HG03469 (cell line): ENCODE results near the gene DZANK1.
"Not testable (repeated sequence)": the region's sequence is repeated elsewhere in the genome, so short reads cannot be mapped to it uniquely, and the experiment has no call there.

Experiments
- ATAC-seq: cut with Tn5 transposase; IDR thresholded peaks from one replicate; pipeline ENCODE4 v1.9.1; 2021; ENCODE audit warnings: mild to moderate bottlenecking, moderate library complexity, moderate number of reproducible peaks; ENCODE audit not compliant: unreplicated experiment

Gene DZANK1

GRCh38 chr20:18440403-18440802, 26.4 kb downstream of the DZANK1 start:
- no peak for ATAC-seq

DNA sequence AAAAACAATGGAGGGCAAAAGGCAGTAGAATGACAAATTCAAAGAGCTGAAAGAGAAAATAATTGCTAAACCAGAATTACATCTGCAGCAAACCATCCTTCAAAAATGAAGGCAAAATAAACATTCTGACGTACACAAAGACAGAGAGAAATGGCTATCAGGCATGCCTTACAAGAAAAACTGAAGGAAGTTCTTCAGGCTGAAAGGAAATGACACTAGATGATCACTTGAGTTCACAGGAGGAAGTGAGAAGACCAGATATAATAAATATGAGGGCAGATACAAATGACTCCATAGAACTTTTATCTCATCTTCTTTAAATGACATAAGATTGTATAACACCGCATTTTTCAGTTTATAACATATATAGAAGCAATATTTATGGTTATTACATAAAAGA, 30.0 kb downstream of the DZANK1 start:
- ATAC-seq: no peak

DNA sequence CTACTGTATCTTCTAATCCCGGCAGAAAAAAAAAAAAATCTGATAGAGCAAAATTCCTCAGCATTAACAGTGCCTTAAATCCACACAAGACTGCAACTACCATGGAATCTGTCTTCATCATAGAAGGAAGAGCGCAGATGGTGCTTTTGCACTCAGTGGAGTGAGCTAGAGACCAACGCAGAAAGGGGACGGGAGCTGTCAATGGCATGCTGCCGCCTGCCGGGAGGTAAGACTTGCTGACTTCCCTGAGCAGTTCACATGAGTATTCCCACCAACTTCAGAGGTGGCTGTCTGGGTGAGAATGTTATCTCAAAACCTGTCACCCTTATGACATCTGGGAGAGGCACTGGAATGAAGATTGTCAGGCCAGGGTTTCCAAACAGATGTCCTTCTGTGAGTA, 35.6 kb downstream of the DZANK1 start:
- no peak for ATAC-seq

DNA sequence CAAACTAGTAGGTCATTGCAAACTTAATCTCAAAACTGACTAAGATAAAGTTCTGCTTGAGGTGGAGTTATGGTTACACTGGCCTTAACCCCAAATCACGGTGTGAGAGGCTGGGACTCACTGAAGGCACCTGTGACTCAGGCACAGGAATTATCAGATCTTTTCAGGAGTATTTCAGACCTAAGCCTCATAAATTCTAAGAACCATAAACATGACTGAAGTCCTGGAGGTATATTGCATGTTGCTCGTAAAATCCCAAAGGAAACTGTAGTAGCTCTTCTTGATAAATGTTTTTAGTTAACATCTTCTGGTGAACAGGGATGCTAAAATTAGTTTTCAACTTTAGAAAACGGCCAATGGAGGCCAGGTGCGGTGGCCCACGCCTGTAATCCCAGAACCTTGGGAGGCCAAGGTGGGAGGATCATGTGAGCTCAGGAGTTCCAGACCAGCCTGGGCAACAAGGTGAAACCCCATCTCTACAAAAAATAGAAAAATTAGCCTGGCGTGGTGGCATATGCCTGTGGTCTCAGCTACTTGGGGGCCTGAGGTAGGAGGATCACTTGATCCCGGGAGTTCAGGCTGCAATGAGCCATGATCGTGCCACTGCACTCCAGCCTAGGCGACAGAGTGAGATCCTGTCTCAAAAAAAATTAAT, 36.5 kb downstream of the DZANK1 start:
- ATAC-seq: no peak

DNA sequence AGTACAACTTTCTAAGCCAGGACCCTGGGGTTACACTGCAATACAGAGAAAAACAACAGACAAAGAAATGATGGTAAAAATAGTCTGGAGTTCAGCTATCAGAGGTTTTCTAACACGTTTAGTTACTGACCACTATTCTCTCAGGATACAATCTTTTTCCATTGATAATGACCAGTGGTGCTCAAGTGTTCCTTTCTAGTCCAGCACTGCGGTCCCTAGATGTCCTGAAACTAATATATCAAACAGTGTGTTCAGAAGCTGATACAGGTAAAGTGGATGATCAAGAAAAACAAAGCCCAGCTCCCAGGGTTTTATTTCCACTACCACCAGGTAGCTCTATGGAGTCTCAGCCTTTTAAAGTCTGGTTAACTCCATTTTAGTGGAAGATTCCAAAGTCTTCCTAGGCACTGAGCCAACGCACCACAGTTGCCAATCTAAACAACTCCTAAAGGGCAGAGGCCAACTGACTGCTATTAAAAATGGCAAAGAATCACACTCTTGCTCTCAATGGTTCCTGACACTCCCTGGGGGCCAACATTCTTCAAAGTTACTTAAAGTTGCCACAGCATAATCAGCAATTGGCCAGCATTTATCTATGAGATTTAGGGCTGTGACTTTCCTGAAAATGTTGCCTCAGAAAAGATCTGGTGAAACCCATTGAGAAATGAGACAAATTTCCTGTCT, 38.2 kb downstream of the DZANK1 start:
- ATAC-seq: no peak

DNA sequence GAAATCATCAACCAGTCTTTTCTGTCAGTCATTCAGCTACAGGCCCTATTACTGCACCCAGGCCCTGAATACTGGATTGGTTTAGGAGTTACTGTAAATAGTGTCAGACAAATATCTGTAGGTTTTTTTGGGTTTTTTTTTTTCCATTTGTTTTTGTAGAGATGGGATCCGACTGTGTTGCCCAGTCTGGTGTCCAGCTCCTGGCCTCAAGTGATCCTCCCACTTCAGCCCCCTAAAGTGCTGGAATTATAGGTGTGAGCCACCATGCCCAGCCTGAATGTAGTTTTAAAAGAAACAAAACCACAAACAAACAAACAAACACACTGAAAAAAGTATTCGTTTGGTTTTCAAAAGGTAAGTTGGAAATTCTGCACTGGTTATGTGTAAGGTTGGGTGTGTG, 39.6 kb downstream of the DZANK1 start:
- no peak for ATAC-seq

- no peak for ATAC-seq
These were observed 45.2 kb downstream of the DZANK1 start for GRCh38 chr20:18421608-18422007.

GRCh38 chr20:18416486-18416885, 50.3 kb downstream of the DZANK1 start:
- no peak for ATAC-seq

- no peak for ATAC-seq
These were observed 52.7 kb downstream of the DZANK1 start for GRCh38 chr20:18414140-18414539.

GRCh38 chr20:18412221-18412901, 54.5 kb downstream of the DZANK1 start:
- no peak for ATAC-seq

DNA sequence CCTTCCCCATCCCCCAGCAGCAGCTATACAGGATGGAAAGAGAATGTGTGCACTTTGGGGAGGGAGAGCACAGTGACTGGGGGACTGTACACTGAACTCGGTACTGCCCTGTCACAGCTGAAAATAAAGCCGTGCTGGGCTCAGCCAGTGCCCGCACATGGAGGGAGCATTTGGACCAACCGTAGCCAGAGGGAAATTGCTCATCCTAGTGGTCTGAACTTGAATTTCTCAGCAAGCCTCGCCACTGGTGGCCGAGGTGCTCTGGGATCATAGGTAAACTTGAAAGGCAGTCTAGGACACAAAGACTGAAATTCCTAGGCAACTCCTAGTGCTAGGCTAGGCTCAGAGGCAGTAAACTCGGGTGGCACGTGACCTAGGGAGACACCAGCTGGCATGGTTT, 61.0 kb downstream of the DZANK1 start:
- ATAC-seq: no peak

DNA sequence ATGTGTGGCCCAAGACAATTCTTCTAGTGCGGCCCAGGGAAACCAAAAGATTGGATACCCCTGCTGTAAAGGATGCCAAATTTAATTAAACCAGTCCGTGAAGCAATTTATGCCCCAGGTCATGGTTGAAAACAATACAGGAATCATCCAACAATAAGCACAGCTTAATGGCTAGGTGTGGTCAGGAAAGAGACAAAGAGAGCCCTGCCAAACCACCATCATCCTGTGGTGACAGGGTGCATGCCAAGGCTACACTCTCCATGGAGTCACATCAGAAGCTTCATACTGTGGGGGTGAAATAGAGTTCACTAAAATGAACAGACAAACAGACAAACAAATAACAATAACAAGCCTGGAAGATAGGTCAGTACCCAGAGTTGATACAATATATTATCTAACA, 62.7 kb downstream of the DZANK1 start:
- no peak for ATAC-seq

DNA sequence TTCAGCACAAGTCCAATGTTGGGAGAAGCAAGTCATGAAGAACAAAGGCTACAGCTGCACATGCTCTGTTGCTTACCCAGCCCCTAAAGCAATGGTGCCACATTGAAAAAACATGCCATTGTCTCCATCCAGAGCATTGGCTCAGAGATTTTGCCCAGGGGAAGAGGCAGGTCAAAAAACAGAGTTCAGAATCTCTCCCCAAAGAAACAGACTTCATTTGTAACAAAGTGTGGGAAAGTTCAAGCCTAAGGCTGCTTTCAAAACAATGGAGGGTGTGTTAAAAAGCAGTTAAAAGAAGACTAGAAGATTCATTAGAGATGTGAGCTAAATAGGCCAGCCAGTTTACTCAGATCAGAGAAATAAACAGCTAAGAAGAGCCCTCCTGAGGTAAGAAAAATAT, 63.6 kb downstream of the DZANK1 start:
- ATAC-seq: no peak

DNA sequence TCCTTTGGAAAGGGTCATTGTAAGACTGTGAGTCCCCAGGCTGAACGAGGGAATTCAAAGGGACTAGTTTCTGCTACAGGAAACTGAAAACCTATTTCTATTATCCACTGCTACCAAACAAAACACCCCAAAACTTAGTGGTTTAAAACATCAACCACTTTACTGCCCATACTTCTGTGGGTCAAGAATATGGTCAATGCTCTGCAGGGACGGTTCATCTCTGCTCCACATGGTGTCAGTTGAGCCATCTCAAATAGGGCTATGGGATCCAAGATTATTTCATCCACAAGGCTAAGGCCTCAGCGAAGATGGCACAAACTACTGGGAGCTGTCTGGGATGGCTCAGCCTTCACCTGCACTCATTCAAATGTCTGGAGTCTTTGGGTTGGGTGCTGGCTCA, 65.5 kb downstream of the DZANK1 start:
- ATAC-seq: no peak

DNA sequence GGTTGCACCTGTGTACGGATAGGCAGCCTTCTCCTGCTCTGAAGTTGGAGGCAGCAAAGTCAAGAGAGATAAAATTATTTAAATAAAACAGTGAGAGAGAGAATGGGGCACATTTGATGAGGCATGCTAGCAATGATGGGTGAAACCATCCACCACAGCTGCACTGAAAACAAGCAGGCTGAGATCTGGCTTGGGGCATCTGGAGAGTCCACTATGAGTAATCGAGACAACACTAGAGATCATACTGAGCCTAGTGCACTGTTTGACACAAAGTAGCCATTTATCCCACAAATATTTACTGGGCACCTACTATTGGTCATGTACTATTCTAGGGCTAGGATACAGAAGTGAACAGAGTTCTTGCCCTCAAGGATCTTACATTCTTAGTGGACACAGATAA, 66.4 kb downstream of the DZANK1 start:
- ATAC-seq: no peak

- not testable (repeated sequence) for ATAC-seq
These were observed 68.1 kb downstream of the DZANK1 start for GRCh38 chr20:18398713-18399112.

GRCh38 chr20:18397030-18397429, 69.8 kb downstream of the DZANK1 start:
- ATAC-seq: no peak

DNA sequence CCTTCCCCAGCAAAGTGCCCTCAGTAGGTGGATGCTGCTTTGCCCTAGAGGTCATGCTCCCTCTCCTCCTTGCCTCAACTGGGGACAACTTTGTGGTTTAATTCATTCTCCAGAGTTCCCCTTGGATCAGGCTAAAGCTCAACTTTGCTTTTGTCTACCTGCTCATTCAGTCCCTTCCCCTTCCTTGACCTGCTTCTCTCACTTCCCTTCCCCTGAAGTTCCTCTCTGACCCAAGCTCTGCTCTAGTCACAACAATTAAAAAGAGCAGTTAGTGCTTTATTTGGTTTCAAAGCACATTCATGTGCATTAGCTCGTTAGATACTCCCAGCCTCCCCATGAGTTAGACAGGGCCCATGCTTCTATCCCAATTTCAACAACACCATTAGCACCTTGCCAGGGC, 71.3 kb downstream of the DZANK1 start:
- ATAC-seq: no peak

DNA sequence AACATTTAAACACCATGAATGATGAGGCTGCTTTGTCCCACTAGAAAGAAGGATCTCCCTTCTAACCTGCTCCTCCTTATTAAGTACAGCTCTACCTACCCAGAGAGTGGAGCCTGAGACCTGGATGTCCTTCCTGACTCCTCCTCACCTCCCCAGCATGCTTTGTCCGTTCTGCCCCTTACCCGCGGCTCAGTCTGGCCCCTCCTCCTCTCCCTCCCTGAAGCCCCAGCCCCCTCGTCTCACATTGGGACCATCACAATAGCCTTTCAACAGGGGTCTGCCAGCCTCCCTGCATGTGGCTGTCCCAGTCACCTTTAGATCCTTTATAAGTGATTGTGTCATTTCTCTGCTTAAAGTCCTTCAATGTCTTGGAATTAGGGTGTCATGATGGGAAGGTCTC, 72.5 kb downstream of the DZANK1 start:
- no peak for ATAC-seq

GRCh38 chr20:18391686-18392085, 75.1 kb downstream of the DZANK1 start:
- ATAC-seq: no peak

GRCh38 chr20:18390201-18390600, 76.6 kb downstream of the DZANK1 start:
- ATAC-seq: no peak

GRCh38 chr20:18388860-18389259, 78.0 kb downstream of the DZANK1 start:
- ATAC-seq: no peak
